IPS-11a (cell line): Measurements from ENCODE around the gene NOL11.
"Not testable (repeated sequence)": the region's sequence is repeated elsewhere in the genome, so short reads cannot be mapped to it uniquely, and the experiment has no call there.

ENCODE experiments used
- H3K4me3 ChIP-seq: one replicate; pipeline ENCODE4 v1.5.1; 2013; ENCODE audit warnings: low read depth, low read length, control low read depth

NOL11 gene

GRCh38 chr17:67707442-67707841 lies 10.3 kb upstream of the NOL11 start:
- H3K4me3 ChIP-seq, result no peak overlapping the region

GRCh38 chr17:67708378-67708777 lies 9.4 kb upstream of the NOL11 start:
- H3K4me3 ChIP-seq, result no peak overlapping the region

- H3K4me3 ChIP-seq, result no peak overlapping the region
Measured at GRCh38 chr17:67711916-67712315, 5.8 kb upstream of the NOL11 start.

- no peak overlapping the region for H3K4me3 ChIP-seq
Measured at GRCh38 chr17:67712375-67712774, 5.4 kb upstream of the NOL11 start.

GRCh38 chr17:67713169-67713568 lies 4.6 kb upstream of the NOL11 start:
- no peak overlapping the region for H3K4me3 ChIP-seq

- no peak overlapping the region for H3K4me3 ChIP-seq
Measured at GRCh38 chr17:67716405-67716798, 1.3 kb upstream of the NOL11 start.

GRCh38 chr17:67717192-67717623 lies 528 bp upstream of the NOL11 start:
- peak overlapping the region; percentile 37 for H3K4me3 ChIP-seq

- H3K4me3 ChIP-seq, result peak overlapping the region; percentile 99
Measured at GRCh38 chr17:67718325-67718941, 697 bp downstream of the NOL11 start.

- H3K4me3 ChIP-seq, result no peak overlapping the region
Measured at GRCh38 chr17:67725373-67725791, 7.6 kb downstream of the NOL11 start.

- no peak overlapping the region for H3K4me3 ChIP-seq
Measured at GRCh38 chr17:67725807-67726206, 8.1 kb downstream of the NOL11 start.

GRCh38 chr17:67727152-67728039 lies 9.7 kb downstream of the NOL11 start:
- not testable (repeated sequence) for H3K4me3 ChIP-seq

- no peak overlapping the region for H3K4me3 ChIP-seq
Measured at GRCh38 chr17:67729903-67730302, 12.2 kb downstream of the NOL11 start.

- H3K4me3 ChIP-seq, result no peak overlapping the region
Measured at GRCh38 chr17:67730731-67731130, 13.0 kb downstream of the NOL11 start.

GRCh38 chr17:67733449-67733848 lies 15.7 kb downstream of the NOL11 start:
- no peak overlapping the region for H3K4me3 ChIP-seq

- H3K4me3 ChIP-seq, result no peak overlapping the region
Measured at GRCh38 chr17:67737145-67737544, 19.4 kb downstream of the NOL11 start.

GRCh38 chr17:67742025-67742424 lies 24.3 kb downstream of the NOL11 start:
- no peak overlapping the region for H3K4me3 ChIP-seq

GRCh38 chr17:67746704-67747571 lies 29.2 kb downstream of the NOL11 start:
- H3K4me3 ChIP-seq, result no peak overlapping the region

GRCh38 chr17:67747681-67748235 lies 30.0 kb downstream of the NOL11 start:
- no peak overlapping the region for H3K4me3 ChIP-seq

- H3K4me3 ChIP-seq, result no peak overlapping the region
Measured at GRCh38 chr17:67750067-67750466, 32.3 kb downstream of the NOL11 start.

GRCh38 chr17:67751101-67752074 lies 33.7 kb downstream of the NOL11 start:
- no peak overlapping the region for H3K4me3 ChIP-seq
